HAP-1 (cell line): ENCODE measurements around the gene TPO.
"Not testable (repeated sequence)": the region's sequence is repeated elsewhere in the genome, so short reads cannot be mapped to it uniquely, and the experiment has no call there.

ENCODE experiments used
- DNase-seq, 2 experiments: peaks; one replicate each; pipeline ENCODE4 v3.0.0-alpha.2; 2016 to 2020; ENCODE audit warnings: low spot score in 2 of 2
- H3K27me3 ChIP-seq: fragments of 250-450 bp; sonication (Bioruptor Pico); 2 replicates; pipeline ENCODE4 v1.5.1; 2020; ENCODE audit warnings: low read depth, mild to moderate bottlenecking, moderate library complexity
- H3K36me3 ChIP-seq: fragments of 250-450 bp; sonication (Bioruptor Pico); replicated peaks from 2 replicates; pipeline ENCODE4 v1.5.1; 2020; ENCODE audit warnings: mild to moderate bottlenecking
- H3K4me1 ChIP-seq: fragments of 250-450 bp; sonication (Bioruptor Pico); 2 replicates; pipeline ENCODE4 v1.5.1; 2020; ENCODE audit warnings: mild to moderate bottlenecking
- H3K4me3 ChIP-seq: fragments of 250-450 bp; sonication (Bioruptor Pico); 2 replicates; pipeline ENCODE4 v1.5.1; 2020; ENCODE audit warnings: mild to moderate bottlenecking, moderate library complexity
- H3K9me3 ChIP-seq: fragments of 250-450 bp; sonication (Bioruptor Pico); 2 replicates; pipeline ENCODE4 v1.5.1; 2020; ENCODE audit warnings: mild to moderate bottlenecking, moderate library complexity
- in situ Hi-C: fragments of 300-500 bp; cut with MboI; formaldehyde crosslinking; loops from 3 replicates; pipeline ENCODE4 v1.14.3; 2020; ENCODE audit warnings: low sequenced_read_pairs, inconsistent platforms, mixed read lengths

TPO gene

DNA sequence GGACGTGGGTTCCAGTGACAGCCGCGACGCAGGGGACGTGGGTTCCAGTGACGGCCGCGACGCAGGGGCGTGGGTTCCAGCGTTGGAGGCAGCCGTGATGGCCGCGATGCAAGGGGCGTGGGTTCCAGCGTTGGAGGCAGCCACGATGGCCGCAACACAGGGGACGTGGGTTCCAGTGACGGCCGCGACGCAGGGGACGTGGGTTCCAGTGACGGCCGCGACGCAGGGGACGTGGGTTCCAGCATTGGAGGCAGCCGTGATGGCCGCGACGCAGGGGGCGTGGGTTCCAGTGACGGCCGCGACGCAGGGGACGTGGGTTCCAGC, 155.0 kb downstream of the TPO start:
- H3K27me3 ChIP-seq, DNase-seq, H3K4me3 ChIP-seq, H3K9me3 ChIP-seq, in situ Hi-C loops, H3K36me3 ChIP-seq, H3K4me1 ChIP-seq: not testable (repeated sequence)

DNA sequence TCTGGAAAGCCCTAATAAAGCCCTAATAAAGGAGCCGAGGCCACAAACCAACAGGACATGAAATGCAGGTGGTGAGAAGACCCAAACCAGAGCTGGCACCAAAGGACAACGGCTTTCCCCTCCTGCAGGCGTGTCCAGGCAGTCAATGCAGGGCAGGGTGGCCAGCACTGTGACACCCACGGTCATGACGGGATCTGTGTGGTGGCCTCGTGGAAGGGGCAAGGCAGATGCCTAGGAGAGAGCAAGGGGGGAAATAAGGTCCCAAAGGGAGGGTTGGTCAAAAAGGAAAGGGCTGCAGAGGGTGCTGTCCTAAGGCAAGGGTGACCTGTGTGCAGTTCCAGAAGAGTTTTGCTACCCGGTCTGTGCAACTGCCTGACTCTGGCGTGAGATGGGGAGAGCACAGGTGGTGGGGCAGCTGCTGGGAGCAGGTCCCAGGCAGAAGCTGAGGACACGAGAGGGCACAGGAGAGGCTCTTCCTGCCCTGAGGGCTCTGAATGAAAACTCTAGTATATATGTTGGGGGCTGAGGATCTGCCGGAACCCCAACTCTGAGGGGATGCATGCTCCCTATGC, 156.7 kb downstream of the TPO start:
- in situ Hi-C loops, result no loop called here
- Histone ChIP-seq H3K27me3 (no peaks in the 10 kb centered on the region), H3K9me3 (no peaks in the 10 kb centered on the region), H3K36me3 (no peaks in the 10 kb centered on the region), H3K4me1 (no peaks in the 10 kb centered on the region), H3K4me3 (no peak overlapping the region)
- DNase-seq, result no peak

GRCh38 chr2:1571477-1572417, 158.5 kb downstream of the TPO start:
- in situ Hi-C loops, result no loop called here
- no peak for DNase-seq
- Histone ChIP-seq H3K36me3 (no peaks in the 10 kb centered on the region), H3K9me3 (no peaks in the 10 kb centered on the region), H3K4me3 (no peak overlapping the region), H3K27me3 (no peaks in the 10 kb centered on the region), H3K4me1 (no peaks in the 10 kb centered on the region)

GRCh38 chr2:1572638-1573037, 159.4 kb downstream of the TPO start:
- Histone ChIP-seq H3K4me1 (no peaks in the 10 kb centered on the region), H3K36me3 (no peaks in the 10 kb centered on the region), H3K27me3 (no peaks in the 10 kb centered on the region), H3K9me3 (no peaks in the 10 kb centered on the region), H3K4me3 (no peak overlapping the region)
- in situ Hi-C loops, result no loop called here
- DNase-seq, result no peak

DNA sequence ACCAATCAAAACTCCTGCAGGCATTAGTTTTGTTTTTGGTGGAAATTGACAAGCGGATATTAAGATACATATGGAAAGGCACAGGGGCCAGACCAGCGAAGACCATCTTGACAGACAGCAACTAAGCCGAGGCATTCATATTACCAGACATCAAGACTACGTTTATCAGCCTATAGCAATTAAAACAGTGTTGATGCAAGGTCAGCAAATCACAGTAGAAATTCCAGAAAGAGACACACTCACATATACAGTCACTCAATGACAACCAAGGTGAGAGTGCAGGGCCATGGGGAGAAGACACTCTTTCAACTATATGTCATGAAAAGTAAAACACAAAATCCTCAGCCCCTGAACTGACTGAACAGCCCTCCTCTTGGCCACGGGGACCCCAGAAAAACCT, 164.6 kb downstream of the TPO start:
- no peak for DNase-seq
- Histone ChIP-seq H3K36me3 (no peaks in the 10 kb centered on the region), H3K4me3 (no peak overlapping the region), H3K9me3 (no peaks in the 10 kb centered on the region), H3K4me1 (no peaks in the 10 kb centered on the region), H3K27me3 (no peaks in the 10 kb centered on the region)
- in situ Hi-C loops, result no loop called here

- H3K27me3 ChIP-seq, H3K9me3 ChIP-seq, H3K4me3 ChIP-seq, in situ Hi-C loops, DNase-seq, H3K36me3 ChIP-seq, H3K4me1 ChIP-seq: not testable (repeated sequence)
These were observed 168.1 kb downstream of the TPO start for GRCh38 chr2:1581257-1581964.

DNA sequence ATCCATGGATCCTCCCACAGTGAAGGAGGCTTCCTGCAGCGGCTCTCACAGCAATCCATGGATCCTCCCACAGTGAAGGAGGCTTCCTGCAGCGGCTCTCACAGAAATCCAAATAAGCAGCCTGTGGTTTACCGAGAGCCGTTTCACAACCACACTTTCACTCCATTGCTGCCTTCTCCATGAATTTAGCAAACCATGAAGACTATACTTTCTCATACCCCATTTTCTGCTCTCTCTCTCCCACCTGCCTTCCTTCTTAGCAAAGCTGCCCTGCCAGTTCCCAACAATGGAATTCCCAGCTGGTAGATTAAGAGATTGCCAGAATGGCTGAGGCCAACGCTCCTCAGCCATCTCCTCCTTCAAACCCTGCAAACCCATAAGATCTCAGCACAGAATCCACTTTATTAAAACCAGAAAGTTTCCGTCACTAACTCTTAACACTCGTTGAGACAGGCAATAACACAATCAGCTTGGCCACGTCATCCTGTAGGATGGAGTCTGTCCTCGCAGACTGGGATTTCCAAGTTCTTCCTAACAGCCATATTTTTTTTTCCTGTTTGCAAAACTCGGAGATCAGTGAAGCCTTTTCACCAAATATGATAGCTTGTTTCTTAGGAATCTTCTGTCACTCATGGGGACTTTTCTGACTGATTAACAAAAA, 168.8 kb downstream of the TPO start:
- Histone ChIP-seq H3K27me3 (no peaks in the 10 kb centered on the region), H3K36me3 (no peaks in the 10 kb centered on the region), H3K9me3 (no peaks in the 10 kb centered on the region), H3K4me1 (no peaks in the 10 kb centered on the region), H3K4me3 (no peak overlapping the region)
- in situ Hi-C loops, result no loop called here
- no peak for DNase-seq

GRCh38 chr2:1582891-1583341, 169.7 kb downstream of the TPO start:
- DNase-seq, result no peak
- H3K36me3 ChIP-seq, result no peaks in the 10 kb centered on the region
- no peak overlapping the region for H3K4me3 ChIP-seq
- H3K27me3 ChIP-seq, result no peaks in the 10 kb centered on the region
- in situ Hi-C loops, result no loop called here
- H3K9me3 ChIP-seq, result no peaks in the 10 kb centered on the region
- no peaks in the 10 kb centered on the region for H3K4me1 ChIP-seq

GRCh38 chr2:1584051-1584531, 170.8 kb downstream of the TPO start:
- Histone ChIP-seq H3K27me3 (no peaks in the 10 kb centered on the region), H3K9me3 (no peaks in the 10 kb centered on the region), H3K4me1 (no peaks in the 10 kb centered on the region), H3K4me3 (no peak overlapping the region), H3K36me3 (no peaks in the 10 kb centered on the region)
- no peak for DNase-seq
- in situ Hi-C loops, result no loop called here

GRCh38 chr2:1584691-1585485, 171.6 kb downstream of the TPO start:
- DNase-seq, result no peak
- in situ Hi-C loops, result no loop called here
- H3K4me3 ChIP-seq, result no peak overlapping the region

DNA sequence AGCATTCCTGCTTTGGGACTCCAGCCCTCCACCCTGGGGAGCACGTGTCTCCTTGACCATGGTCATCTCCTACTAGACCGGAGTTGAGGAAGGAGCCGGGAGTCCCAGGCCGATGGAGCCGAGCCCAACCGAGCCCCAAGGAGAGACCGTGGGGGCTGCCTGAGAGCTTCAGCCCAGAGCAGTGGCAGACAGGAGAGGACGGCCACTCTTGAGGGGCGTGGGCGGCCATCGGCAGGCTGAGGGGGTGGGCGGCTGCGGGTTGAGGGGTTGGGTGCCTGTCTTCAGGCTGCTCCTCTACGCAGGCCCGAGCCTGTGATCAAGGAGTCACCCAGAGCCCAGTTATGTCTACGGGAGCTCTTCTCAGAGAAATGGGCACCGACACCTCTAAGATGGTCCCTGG, 172.4 kb downstream of the TPO start:
- Histone ChIP-seq H3K27me3 (no peaks in the 10 kb centered on the region), H3K36me3 (no peaks in the 10 kb centered on the region), H3K9me3 (no peaks in the 10 kb centered on the region), H3K4me3 (no peak overlapping the region), H3K4me1 (no peaks in the 10 kb centered on the region)
- no peak for DNase-seq
- in situ Hi-C loops, result no loop called here

More at GRCh38 chr2:1584691-1585485, 171.6 kb downstream of the TPO start:
- no peaks in the 10 kb centered on the region for H3K9me3 ChIP-seq
- H3K27me3 ChIP-seq, result no peaks in the 10 kb centered on the region
- no peaks in the 10 kb centered on the region for H3K4me1 ChIP-seq
- H3K36me3 ChIP-seq, result no peaks in the 10 kb centered on the region

- Histone ChIP-seq H3K9me3 (no peaks in the 10 kb centered on the region), H3K36me3 (no peaks in the 10 kb centered on the region), H3K4me3 (no peak overlapping the region), H3K4me1 (no peaks in the 10 kb centered on the region), H3K27me3 (no peaks in the 10 kb centered on the region)
- in situ Hi-C loops, result no loop called here
- DNase-seq, result no peak
These were observed 173.1 kb downstream of the TPO start for GRCh38 chr2:1586251-1586922.
